HCT116 (cell line): ENCODE data around the gene ADAM8.

Experiments used
- ATF3 ChIP-seq: IDR thresholded peaks from 2 replicates; pipeline ENCODE4 v1.6.1; 2012
- CEBPB ChIP-seq: IDR thresholded peaks from 2 replicates; pipeline ENCODE4 v1.6.1; 2012; ENCODE audit warnings: low read depth
- CTCF ChIP-seq, 3 experiments: fragments of 200-600 bp in 1 of 3; sonication (generic) in 1 of 3; IDR thresholded peaks in 2 of 3; conservative IDR thresholded peaks in 1 of 3; 2 replicates each; pipeline ENCODE4 v1.5.1; 2012 to 2017; ENCODE audit warnings: low read depth in 2 of 3, low read length in 2 of 3, antibody characterized with exemption in 1 of 3, borderline replicate concordance in 1 of 3, control low read depth in 1 of 3, mild to moderate bottlenecking in 1 of 3, mixed read lengths in 1 of 3, mixed run types in 1 of 3, moderate library complexity in 1 of 3; ENCODE audit not compliant: insufficient read depth in 1 of 3
- EGR1 ChIP-seq: IDR thresholded peaks from 2 replicates; pipeline ENCODE4 v1.6.1; 2012; ENCODE audit warnings: low read depth
- EZH2 ChIP-seq: fragments of 200-600 bp; sonication (generic); IDR thresholded peaks from 2 replicates; pipeline ENCODE4 v1.6.1; 2017; ENCODE audit warnings: antibody characterized with exemption, mixed run types
- EZH2phosphoT487 ChIP-seq: fragments of 200-600 bp; IDR thresholded peaks from 2 replicates; pipeline ENCODE4 v1.6.1; 2018; ENCODE audit warnings: antibody characterized with exemption, borderline replicate concordance
- POLR2A ChIP-seq: IDR thresholded peaks from 2 replicates; pipeline ENCODE4 v1.7.0; 2011; ENCODE audit warnings: borderline replicate concordance; ENCODE audit not compliant: insufficient read depth, insufficient read length; ENCODE audit errors: extremely low read depth
- POLR2AphosphoS5 ChIP-seq: IDR thresholded peaks from 2 replicates; pipeline ENCODE4 v1.6.1; 2011; ENCODE audit warnings: mild to moderate bottlenecking, low read depth, low read length, moderate library complexity
- RAD21 ChIP-seq: IDR thresholded peaks from 2 replicates; pipeline ENCODE4 v1.6.1; 2012; ENCODE audit warnings: low read depth, mild to moderate bottlenecking
- SIN3A ChIP-seq: IDR thresholded peaks from 2 replicates; pipeline ENCODE4 v1.6.1; 2012; ENCODE audit warnings: low read depth
- TCF7L2 ChIP-seq: IDR thresholded peaks from 2 replicates; pipeline ENCODE4 v1.7.0; 2011; ENCODE audit warnings: borderline replicate concordance, inconsistent platforms; ENCODE audit not compliant: insufficient read depth, insufficient read length; ENCODE audit errors: extremely low read depth
- ZFX ChIP-seq: fragments of 450-650 bp; IDR thresholded peaks from 2 replicates; pipeline ENCODE4 v1.6.1; 2017

GRCh38 chr10:133277277-133277992, 767 bp upstream of the ADAM8 start:
- TF ChIP-seq CTCF (IDR thresholded peaks at IDR 0.05 in 2 of 3, conservative IDR thresholded peaks at IDR 0.05 in 1 of 3; ENCODE audit: borderline replicate concordance in 1 of 3, insufficient read depth in 1 of 3, low read depth in 2 of 3, low read length in 2 of 3), result no peak
- TF ChIP-seq EZH2, result no peak
- no peak for TF ChIP-seq CEBPB
- no peak for TF ChIP-seq EGR1
- TF ChIP-seq RAD21, result no peak
- TF ChIP-seq POLR2A, result no peak
- no peak for TF ChIP-seq ZFX
- no peak for TF ChIP-seq POLR2AphosphoS5
- no peak for TF ChIP-seq SIN3A
- no peak for TF ChIP-seq EZH2phosphoT487
- no peak for TF ChIP-seq ATF3
- TF ChIP-seq TCF7L2, result no peak
